Subcutaneous adipose tissue (tissue), 4 donors: ENCODE results near the gene UBL7. TPM values are rescaled to one million over a fixed set of nuclear protein-coding genes. Genes with fewer than 3 reads are reported as not detected.

Experiments
- CTCF ChIP-seq: fragments of 450-650 bp; IDR thresholded peaks from one replicate; pipeline ENCODE4 v1.5.1; 2016; ENCODE audit warnings: low read depth, mild to moderate bottlenecking, control low read depth, antibody characterized with exemption, moderate library complexity
- total RNA-seq, 4 donors: library from RNA; depleted of rRNA; stranded (reverse); fragments of >200 nt; gene quantifications; one replicate each; pipeline ENCODE4 v1.1.0, GENCODE V29; 2016

UBL7 gene
- total RNA-seq, 4 donors from 2014 or later = 31.1 to 38.4 (median 38.2) TPM

GRCh38 chr15:74413350-74414080 lies 47.4 kb downstream of the UBL7 start:
- no peak for TF ChIP-seq CTCF

GRCh38 chr15:74412159-74412558 lies 48.8 kb downstream of the UBL7 start:
- TF ChIP-seq CTCF = no peak

GRCh38 chr15:74411686-74412085 lies 49.3 kb downstream of the UBL7 start:
- no peak for TF ChIP-seq CTCF

GRCh38 chr15:74410502-74410901 lies 50.5 kb downstream of the UBL7 start:
- no peak for TF ChIP-seq CTCF

GRCh38 chr15:74409225-74409624 lies 51.7 kb downstream of the UBL7 start:
- TF ChIP-seq CTCF = no peak

- TF ChIP-seq CTCF = no peak
Measured at GRCh38 chr15:74408815-74409214, 52.1 kb downstream of the UBL7 start.

GRCh38 chr15:74408385-74408784 lies 52.6 kb downstream of the UBL7 start:
- no peak for TF ChIP-seq CTCF
